Measurements from ENCODE around the gene TMCC2. TPM values are rescaled to one million over a fixed set of nuclear protein-coding genes. Genes with fewer than 3 reads are reported as not detected.

TMCC2 gene
- total and polyA plus RNA-seq, 2 of the 8 experiments (the other 6 are each of a cell fraction or from before 2014, with no cell fraction given): 6.7 to 6.8 TPM

DNA sequence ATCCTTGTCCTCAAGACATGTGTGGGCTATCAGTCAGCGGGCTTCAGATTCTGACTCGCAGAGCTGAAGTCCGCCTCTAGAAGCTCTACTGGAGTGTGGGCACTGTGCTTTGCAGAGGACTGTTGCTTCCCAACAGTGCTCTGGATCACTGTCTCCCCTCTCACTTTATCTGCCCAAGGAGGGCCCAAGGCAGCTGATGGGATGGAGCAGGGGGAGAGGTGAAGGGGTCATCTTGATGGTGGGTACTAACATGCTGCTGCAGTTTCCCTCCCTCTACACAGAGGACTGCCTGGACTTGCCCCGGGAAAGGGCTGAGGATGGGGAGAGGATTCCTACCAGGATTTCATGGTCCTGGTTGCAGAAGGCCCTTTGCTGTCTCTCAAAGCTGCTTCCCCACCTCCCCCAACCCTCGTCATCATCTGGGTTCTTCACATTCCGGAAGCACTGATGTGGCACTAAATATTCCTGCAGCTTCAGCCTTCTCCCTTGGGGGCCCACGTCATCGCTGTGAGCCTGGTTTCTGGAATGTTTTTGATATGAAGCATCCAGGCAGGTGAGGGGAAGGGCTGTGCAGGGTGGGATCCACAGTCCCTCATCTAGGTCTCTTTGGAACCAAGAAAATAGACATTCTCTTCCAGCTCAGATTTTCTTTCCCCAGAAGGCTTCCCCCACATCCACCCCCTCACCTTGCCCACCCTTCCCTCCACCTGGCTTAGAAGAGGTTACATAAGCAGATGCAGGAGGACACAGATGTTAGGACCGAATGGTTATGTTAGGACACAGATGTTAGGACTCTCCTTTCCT is 70.6 kb downstream of the TMCC2 start (continued):
- TF ChIP-seq TEAD4 (IDR thresholded peaks at IDR 0.05; ENCODE audit: low read depth, low read length): peak; percentile 88
- peak; percentile 78 for TF ChIP-seq CREB1 (IDR thresholded peaks at IDR 0.05)
- TF ChIP-seq SP1 (IDR thresholded peaks at IDR 0.05; ENCODE audit: low read depth, low read length): peak; percentile 65
- TF ChIP-seq NANOG (IDR thresholded peaks at IDR 0.05; ENCODE audit: insufficient read depth, low read depth, low read length, poor library complexity, severe bottlenecking): no peak
- TF ChIP-seq YY1 (IDR thresholded peaks at IDR 0.05; ENCODE audit: low read depth, low read length): no peak
- peak in 1 of 2 experiments; percentile 16; a peak in 1 of 3 replicates for TF ChIP-seq POLR2A (IDR thresholded peaks at IDR 0.05; ENCODE audit: control extremely low read depth in 1 of 2, low read depth in 2 of 2, low read length in 2 of 2)
- peak; percentile 16 for TF ChIP-seq ASH2L (IDR thresholded peaks at IDR 0.05; ENCODE audit: low read length)
- TF ChIP-seq CBX5 (IDR thresholded peaks at IDR 0.05; ENCODE audit: low read depth, low read length): no peak
- TF ChIP-seq RFX5 (IDR thresholded peaks at IDR 0.05; ENCODE audit: borderline replicate concordance, low read depth, low read length): no peak
- TF ChIP-seq CHD2 (IDR thresholded peaks at IDR 0.05; ENCODE audit: low read length): 0 out of 2 replicates have a peak, but pooled peaks have one; percentile 27
- TF ChIP-seq CHD1 (IDR thresholded peaks at IDR 0.05; ENCODE audit: low read depth, low read length): no peak
- no peak for TF ChIP-seq KDM1A (IDR thresholded peaks at IDR 0.05; ENCODE audit: borderline replicate concordance, low read length)
- TF ChIP-seq HDAC2 (IDR thresholded peaks at IDR 0.05; ENCODE audit: borderline replicate concordance in 1 of 2, low read depth in 2 of 2, low read length in 2 of 2): no peak
- no peak for TF ChIP-seq EZH2 (IDR thresholded peaks at IDR 0.05; ENCODE audit: low read depth, low read length, severe bottlenecking)
- TF ChIP-seq, protein P1, sequence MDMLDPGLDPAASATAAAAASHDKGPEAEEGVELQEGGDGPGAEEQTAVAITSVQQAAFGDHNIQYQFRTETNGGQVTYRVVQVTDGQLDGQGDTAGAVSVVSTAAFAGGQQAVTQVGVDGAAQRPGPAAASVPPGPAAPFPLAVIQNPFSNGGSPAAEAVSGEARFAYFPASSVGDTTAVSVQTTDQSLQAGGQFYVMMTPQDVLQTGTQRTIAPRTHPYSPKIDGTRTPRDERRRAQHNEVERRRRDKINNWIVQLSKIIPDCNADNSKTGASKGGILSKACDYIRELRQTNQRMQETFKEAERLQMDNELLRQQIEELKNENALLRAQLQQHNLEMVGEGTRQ (IDR thresholded peaks at IDR 0.05; ENCODE audit: low read length): no peak
- TF ChIP-seq RBBP5 (IDR thresholded peaks at IDR 0.05; ENCODE audit: borderline replicate concordance, low read depth, low read length): no peak

All from H1 (cell line).